C4-2B (cell line): ENCODE measurements around the gene ZSCAN18.

Source experiments
- CTCF ChIP-seq: fragments of 450-650 bp; conservative IDR thresholded peaks from 2 replicates; pipeline ENCODE4 v1.5.1; 2017; ENCODE audit warnings: mild to moderate bottlenecking
- ZFX ChIP-seq: fragments of 450-650 bp; IDR thresholded peaks from 2 replicates; pipeline ENCODE4 v1.6.1; 2017

- TF ChIP-seq CTCF (no peak), ZFX (no peak)
Measured at GRCh38 chr19:58084596-58085347, 13.3 kb downstream of the ZSCAN18 start.
